Pancreas (tissue), 10 donors: ENCODE results near the gene TXNDC2. TPM values are rescaled to one million over a fixed set of nuclear protein-coding genes. Genes with fewer than 3 reads are reported as not detected.

Source experiments
- ATAC-seq, 4 donors: fragments of 200-7000 bp; cut with Tn5 transposase; one replicate each; pipeline versions ENCODE4 v1.8.0 to v1.9.1; 2020; ENCODE audit warnings: mild to moderate bottlenecking in 4 of 4, moderate library complexity in 4 of 4
- DNase-seq, 6 donors: peaks; one replicate each; pipeline ENCODE4 v3.0.0-alpha.2; 2020
- FAIRE-seq: peaks from 2 replicates; lab custom pipeline; 2012; peaks lifted over from hg19 to GRCh38; lab: Jason Lieb, UNC
- H3K27ac ChIP-seq, 4 donors: fragments of 200-600 bp; sonication (generic); 1 replicate in 3 of 4; 2 replicates in 1 of 4; pipeline versions ENCODE4 v1.5.0 to v1.8.0; 2020
- H3K27me3 ChIP-seq, 4 donors: fragments of 200-600 bp; one replicate each; pipeline ENCODE4 v1.8.0; 2021
- H3K36me3 ChIP-seq, 3 donors: fragments of 200-600 bp; sonication (generic) in 1 of 3; one replicate each; pipeline versions ENCODE4 v1.5.0 to v1.8.0; 2020 to 2021
- H3K4me1 ChIP-seq, 3 donors: fragments of 200-600 bp; one replicate each; pipeline ENCODE4 v1.8.0; 2021
- H3K4me3 ChIP-seq, 4 donors: fragments of 200-600 bp; sonication (generic) in 2 of 4; one replicate each; pipeline versions ENCODE4 v1.5.0 to v1.8.0; 2020 to 2021
- H3K9me3 ChIP-seq, 4 donors: fragments of 200-600 bp; one replicate each; pipeline ENCODE4 v1.8.0; 2021
- WGBS, 2 donors: extraction: QIAGEN DNeasy Blood & Tissue Kit; methylation state at CpG; one replicate each; pipeline ENCODE4 v1.1.7; 2013; 5-methylcytosine and 5-hydroxymethylcytosine counted together
- intact Hi-C, 3 donors: fragments of 100-400 bp; cut with DNase I; formaldehyde crosslinking; loops; one replicate each; pipeline versions ENCODE4 v1.11.1 to v1.14.2; 2022
- polyA plus RNA-seq, 2 donors: library from polyadenylated mRNA; stranded (reverse); fragments of 200-250 nt; gene quantifications; one replicate each; pipeline ENCODE4 v1.2.3, GENCODE V29; 2013
- total RNA-seq, 6 donors: library from RNA; stranded (reverse); fragmentation: NEBNext Ultra II Directional in 4 of 6; extraction: Animal tissue kit (Norgen Biotek cat#: 25700) in 4 of 6; gene quantifications; one replicate each; pipeline versions ENCODE4 v1.2.1 to v1.2.4, GENCODE V29; 2021 to 2023
- TF ChIP-seq, protein P1 (sequence below), 4 donors: fragments of 200-600 bp; sonication (generic) in 3 of 4; IDR thresholded peaks; one replicate each; pipeline versions ENCODE4 v1.5.0 to v1.8.0; 2021; ENCODE audit warnings: antibody characterized with exemption in 4 of 4
- donor health status: healthy with polysubstance abuse.
- donor health status: DM: no; HTN: no; CAD: no; lungs with moderate emphysema.
- donor health status: DM: no; HTN: no; CAD: no.
- donor health status: control.
- donor health status: control.
- donor health status: Bipolar disorder and iron deficiency.
- donor health status: DM: yes; HTN: yes; CAD: no.
- donor health status: DM: no; HTN: no; CAD: no.
- donor health status: DM: no; HTN: no; CAD: no.
- donor health status: DM: yes; HTN: yes; CAD: no.

The TXNDC2 gene
- total and polyA plus RNA-seq, 8 donors = not detected

DNA sequence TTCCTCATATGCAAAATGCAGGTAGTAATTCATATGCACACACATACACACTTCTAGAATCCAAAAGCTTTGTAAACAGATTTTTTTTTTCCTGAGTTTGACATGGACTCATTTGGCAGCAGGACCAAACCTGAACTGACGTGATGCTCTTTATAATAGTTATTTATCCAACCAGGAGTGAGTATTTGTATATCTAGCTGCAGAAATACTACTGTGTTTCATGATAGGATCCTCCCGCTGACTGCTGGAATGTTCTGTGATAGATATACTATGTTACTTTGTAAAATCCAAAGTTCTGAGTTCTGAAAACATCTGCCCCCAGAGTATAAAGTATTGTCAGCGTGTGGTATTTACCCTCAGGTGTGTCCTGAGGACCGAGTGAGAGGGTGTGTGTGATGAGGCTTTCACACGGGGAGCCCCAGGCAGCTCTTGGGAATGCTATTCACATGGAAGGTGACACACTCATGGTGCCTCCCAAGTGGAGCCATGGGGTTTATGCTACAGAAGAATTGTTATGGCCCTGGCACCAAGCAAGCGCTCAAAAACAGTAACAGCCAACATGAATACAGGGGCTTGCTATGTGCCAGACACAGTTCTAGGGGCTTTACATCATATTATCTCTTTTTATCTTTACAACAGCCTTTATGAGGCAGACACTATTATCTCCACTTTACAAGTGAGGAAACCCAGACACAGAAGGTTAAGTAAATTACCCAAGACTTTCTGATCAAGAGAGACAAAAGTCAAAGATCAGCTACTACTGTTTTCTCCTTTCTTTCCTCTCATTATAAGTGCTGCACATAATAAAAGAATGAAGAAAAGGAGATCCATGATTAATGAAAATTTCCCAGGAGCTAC, 16.7 kb upstream of the TXNDC2 start:
- DNase-seq = no peak
- Histone ChIP-seq H3K27me3 (no peaks in the 10 kb centered on the region), H3K4me1 (peaks cover 0 to 12% (median 0%) of the 10 kb centered on the region in 3 donors), H3K4me3 (no peak overlapping the region), H3K9me3 (no peaks in the 10 kb centered on the region), H3K27ac (no peak overlapping the region), H3K36me3 (no peaks in the 10 kb centered on the region)
- 68 to 74% methylated on average over 6 of the region's 6 CpGs for WGBS, 2 donors
- no peak for ATAC-seq
- TF ChIP-seq, protein P1, sequence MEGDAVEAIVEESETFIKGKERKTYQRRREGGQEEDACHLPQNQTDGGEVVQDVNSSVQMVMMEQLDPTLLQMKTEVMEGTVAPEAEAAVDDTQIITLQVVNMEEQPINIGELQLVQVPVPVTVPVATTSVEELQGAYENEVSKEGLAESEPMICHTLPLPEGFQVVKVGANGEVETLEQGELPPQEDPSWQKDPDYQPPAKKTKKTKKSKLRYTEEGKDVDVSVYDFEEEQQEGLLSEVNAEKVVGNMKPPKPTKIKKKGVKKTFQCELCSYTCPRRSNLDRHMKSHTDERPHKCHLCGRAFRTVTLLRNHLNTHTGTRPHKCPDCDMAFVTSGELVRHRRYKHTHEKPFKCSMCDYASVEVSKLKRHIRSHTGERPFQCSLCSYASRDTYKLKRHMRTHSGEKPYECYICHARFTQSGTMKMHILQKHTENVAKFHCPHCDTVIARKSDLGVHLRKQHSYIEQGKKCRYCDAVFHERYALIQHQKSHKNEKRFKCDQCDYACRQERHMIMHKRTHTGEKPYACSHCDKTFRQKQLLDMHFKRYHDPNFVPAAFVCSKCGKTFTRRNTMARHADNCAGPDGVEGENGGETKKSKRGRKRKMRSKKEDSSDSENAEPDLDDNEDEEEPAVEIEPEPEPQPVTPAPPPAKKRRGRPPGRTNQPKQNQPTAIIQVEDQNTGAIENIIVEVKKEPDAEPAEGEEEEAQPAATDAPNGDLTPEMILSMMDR (IDR thresholded peaks at IDR 0.05) = no peak
- intact Hi-C loops = no loop called here
- FAIRE-seq = no peak

DNA sequence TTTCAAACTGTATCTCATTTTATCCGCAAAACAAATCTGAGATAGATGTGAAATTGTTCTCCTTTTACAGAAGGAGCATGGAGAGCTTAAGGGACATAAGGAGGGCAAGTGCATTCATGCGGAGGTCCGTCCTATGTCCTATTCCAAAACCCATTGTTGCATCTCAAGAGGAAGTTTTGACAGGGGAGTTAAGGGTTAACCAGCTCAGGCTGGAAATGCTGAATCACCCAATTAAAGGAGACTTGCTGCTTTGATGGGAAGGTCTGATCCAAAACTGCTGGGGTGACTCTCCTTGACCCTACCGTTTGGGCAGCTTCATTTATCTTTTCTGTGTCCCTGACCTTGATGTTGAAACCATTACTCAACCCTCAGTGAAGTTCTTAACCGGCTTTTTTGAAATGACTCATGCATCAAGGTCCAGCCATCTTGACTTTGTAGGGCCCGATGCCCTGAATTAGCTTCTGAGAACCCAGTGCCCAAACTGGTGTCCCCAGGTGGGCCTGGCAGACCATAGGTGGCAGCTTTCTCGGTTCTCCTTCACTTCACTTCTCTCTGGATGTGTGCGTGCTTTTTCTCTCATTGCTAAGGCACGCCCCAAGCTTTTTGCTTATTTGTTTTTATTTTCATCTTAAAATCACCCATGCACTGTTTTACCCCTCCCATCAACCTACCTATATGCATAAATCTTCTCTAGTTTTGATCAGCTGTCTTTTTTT, 15.9 kb upstream of the TXNDC2 start:
- ATAC-seq (peak; percentile 38 to 86 (median 85)), DNase-seq (peak in 1 of 6 donors; percentile 20), FAIRE-seq (no peak)
- 61 to 62% methylated on average over 9 of the region's 9 CpGs for WGBS, 2 donors
- Histone ChIP-seq H3K27ac (no peak overlapping the region), H3K36me3 (no peaks in the 10 kb centered on the region), H3K4me3 (no peak overlapping the region), H3K4me1 (peaks cover 0 to 12% (median 0%) of the 10 kb centered on the region in 3 donors), H3K27me3 (no peaks in the 10 kb centered on the region), H3K9me3 (no peaks in the 10 kb centered on the region)
- TF ChIP-seq, protein P1 (IDR thresholded peaks at IDR 0.05) = no peak
- intact Hi-C loops = no loop called here

DNA sequence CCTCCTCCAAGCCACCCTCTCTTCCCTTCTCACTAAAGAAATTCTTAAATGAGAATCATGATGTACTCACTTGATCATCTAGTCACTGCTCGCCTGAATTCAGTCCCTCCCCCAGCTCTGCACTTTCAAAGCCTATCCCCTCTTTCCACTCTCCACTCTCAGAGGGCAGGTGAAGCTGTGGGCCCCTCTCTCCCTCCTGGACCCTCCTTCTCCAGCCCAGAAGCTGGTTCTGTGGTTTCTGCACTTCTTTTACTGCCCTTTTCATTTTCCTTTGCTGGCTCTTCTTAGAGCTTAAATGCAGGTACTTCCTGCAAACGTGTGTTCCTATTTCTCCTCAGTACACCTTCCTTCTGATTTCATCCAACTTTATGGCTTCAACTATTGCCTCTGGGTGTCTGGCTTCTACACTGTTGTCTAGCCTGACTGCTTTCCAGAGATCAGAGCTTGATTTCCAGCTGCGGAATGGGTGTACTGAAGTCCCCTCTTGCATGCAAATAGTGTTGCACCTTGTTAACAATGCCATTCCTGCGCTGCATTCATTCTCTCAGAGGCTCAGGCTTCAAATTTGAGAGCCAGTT, 15.3 kb upstream of the TXNDC2 start:
- no peaks in the 10 kb centered on the region for H3K9me3 ChIP-seq
- DNase-seq = no peak
- peak in 2 of 4 donors; percentile 14 to 15 for ATAC-seq
- 80 to 82% methylated on average over 4 of the region's 4 CpGs for WGBS, 2 donors
- no peaks in the 10 kb centered on the region for H3K36me3 ChIP-seq
- no peak overlapping the region for H3K27ac ChIP-seq
- H3K4me1 ChIP-seq = peaks cover 0 to 12% (median 0%) of the 10 kb centered on the region in 3 donors
- no peak for FAIRE-seq
- TF ChIP-seq, protein P1 (IDR thresholded peaks at IDR 0.05) = no peak
- no peak overlapping the region for H3K4me3 ChIP-seq
- H3K27me3 ChIP-seq = no peaks in the 10 kb centered on the region
- intact Hi-C loops = no loop called here

DNA sequence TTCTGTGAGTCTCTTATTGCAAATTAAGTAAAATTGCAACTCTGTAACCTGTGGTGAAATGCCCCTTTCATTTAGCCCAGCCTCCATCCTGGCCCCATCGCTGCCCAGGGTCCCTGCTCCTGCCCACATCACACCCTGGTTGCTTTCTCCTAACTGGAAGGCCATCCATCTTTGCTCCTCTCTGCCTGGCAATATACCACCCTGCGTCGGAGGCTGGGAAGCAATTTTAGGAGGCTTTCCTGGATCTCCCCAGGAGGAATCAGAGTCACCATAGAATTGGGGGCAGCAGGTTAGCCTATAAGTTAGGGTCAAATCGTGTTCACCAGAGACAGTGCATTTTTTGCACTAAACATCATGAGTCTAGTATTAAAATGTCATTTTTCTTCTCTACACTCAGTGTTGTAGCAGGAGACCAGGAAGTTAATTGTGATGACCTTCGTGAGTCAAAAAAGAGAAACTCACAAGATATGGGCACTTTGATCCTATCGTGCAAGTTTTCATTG, 14.5 kb upstream of the TXNDC2 start:
- H3K27ac ChIP-seq = no peak overlapping the region
- H3K36me3 ChIP-seq = no peaks in the 10 kb centered on the region
- ATAC-seq (no peak), FAIRE-seq (no peak), DNase-seq (no peak)
- H3K4me1 ChIP-seq = peaks cover 0 to 13% (median 0%) of the 10 kb centered on the region in 3 donors
- H3K9me3 ChIP-seq = no peaks in the 10 kb centered on the region
- no peaks in the 10 kb centered on the region for H3K27me3 ChIP-seq
- H3K4me3 ChIP-seq = no peak overlapping the region
- intact Hi-C loops = no loop called here
- WGBS, 2 donors = 70 to 75% methylated on average over 6 of the region's 6 CpGs
- TF ChIP-seq, protein P1 (IDR thresholded peaks at IDR 0.05) = no peak
